OCI-LY1 (cell line): Measurements from ENCODE around the gene KCTD2.

Source experiments
- CTCF ChIP-seq: fragments of 200-600 bp; sonication (generic), shearing (Covaris generic); IDR thresholded peaks from 2 replicates; pipeline ENCODE4 v1.5.1; 2017; ENCODE audit warnings: mild to moderate bottlenecking, antibody characterized with exemption, low read length, moderate library complexity, mixed read lengths
- EZH2 ChIP-seq: fragments of 200-600 bp; sonication (generic), shearing (Covaris generic); IDR thresholded peaks from 2 replicates; pipeline ENCODE4 v1.8.0; 2017; ENCODE audit warnings: borderline replicate concordance, mixed run types, mild to moderate bottlenecking, antibody characterized with exemption, low read length, moderate library complexity, mixed read lengths

GRCh38 chr17:75006653-75007052 is 40.4 kb upstream of the KCTD2 start:
- TF ChIP-seq CTCF (no peak), EZH2 (no peak)
